B cell (primary cell): ENCODE data around the gene APLP1. TPM values are rescaled to one million over a fixed set of nuclear protein-coding genes. Genes with fewer than 3 reads are reported as not detected.
"Not testable (repeated sequence)": the region's sequence is repeated elsewhere in the genome, so short reads cannot be mapped to it uniquely, and the experiment has no call there.

Source experiments
- ATAC-seq: fragments of 200-7000 bp; cut with Tn5 transposase; one replicate; pipeline ENCODE4 v1.10.0; 2021; ENCODE audit warnings: low read depth, mild to moderate bottlenecking, moderate number of reproducible peaks, moderate library complexity
- CTCF ChIA-PET: fragments of 350-600 bp; sonication (Branson Sonifier 250); formaldehyde crosslinking; loops from one replicate; lab custom pipeline; 2021; ENCODE audit warnings: antibody characterized with exemption, inconsistent platforms; lab: Charles Lee
- POLR2A ChIA-PET: fragments of 350-600 bp; sonication (Branson Sonifier 250); formaldehyde crosslinking; loops from one replicate; lab custom pipeline; 2021; ENCODE audit warnings: antibody characterized with exemption; lab: Charles Lee
- DNase-seq: peaks from one replicate; pipeline ENCODE4 v3.0.0; 2013
- H2AFZ ChIP-seq: 2 replicates; pipeline ENCODE4 v1.6.1; 2012; ENCODE audit warnings: mild to moderate bottlenecking, low read depth, low read length; ENCODE audit not compliant: insufficient read depth, poor library complexity, severe bottlenecking
- H3K27ac ChIP-seq, 2 donors: 1 replicate in 1 of 2; 2 replicates in 1 of 2; pipeline ENCODE4 v1.5.1; 2012 to 2013; ENCODE audit warnings: low read length in 2 of 2, mild to moderate bottlenecking in 2 of 2, moderate library complexity in 1 of 2
- H3K27me3 ChIP-seq, 4 experiments: fragments of 200-600 bp in 1 of 4; sonication (generic) in 1 of 4; replicated peaks in 1 of 4; 1 replicate in 2 of 4; 2 replicates in 2 of 4; pipeline versions ENCODE4 v1.6.1 to v1.7.0; 2013 to 2016; ENCODE audit warnings: low read length in 3 of 4, mild to moderate bottlenecking in 2 of 4, mixed read lengths in 1 of 4, moderate library complexity in 1 of 4; ENCODE audit not compliant: insufficient read depth in 4 of 4, control insufficient read depth in 3 of 4; ENCODE audit errors: control extremely low read depth in 1 of 4
- H3K36me3 ChIP-seq, 2 experiments: replicated peaks in 1 of 2; 1 replicate in 1 of 2; 2 replicates in 1 of 2; pipeline versions ENCODE4 v1.6.1 to v1.7.1; 2013; ENCODE audit warnings: low read length in 1 of 2; ENCODE audit not compliant: insufficient read depth in 2 of 2, control insufficient read depth in 1 of 2; ENCODE audit errors: control extremely low read depth in 1 of 2, extremely low read depth in 1 of 2
- H3K4me1 ChIP-seq, 2 donors: fragments of 200-600 bp in 1 of 2; sonication (generic) in 1 of 2; 1 replicate in 1 of 2; 2 replicates in 1 of 2; pipeline versions ENCODE4 v1.5.1 to v1.6.1; 2013 to 2017; ENCODE audit warnings: low read length in 2 of 2; ENCODE audit not compliant: control insufficient read depth in 2 of 2, insufficient read depth in 2 of 2
- H3K4me2 ChIP-seq: replicated peaks from 2 replicates; pipeline ENCODE3; 2012; ENCODE audit warnings: mild to moderate bottlenecking, low read depth, low read length; ENCODE audit not compliant: poor library complexity, severe bottlenecking
- H3K4me3 ChIP-seq, 5 experiments: fragments of 200-600 bp in 1 of 5; sonication (generic) in 1 of 5; 1 replicate in 3 of 5; 2 replicates in 2 of 5; pipeline versions ENCODE4 v1.5.1 to v1.7.0; 2011 to 2016; ENCODE audit warnings: low read length in 4 of 5, mild to moderate bottlenecking in 4 of 5, low read depth in 2 of 5, control low read depth in 1 of 5, moderate library complexity in 1 of 5; ENCODE audit not compliant: insufficient read depth in 1 of 5; ENCODE audit errors: control extremely low read depth in 1 of 5, extremely low read depth in 1 of 5
- H3K79me2 ChIP-seq: fragments of 200-600 bp; sonication (generic); one replicate; pipeline ENCODE4 v1.6.0; 2016; ENCODE audit warnings: low read length; ENCODE audit not compliant: control insufficient read depth, insufficient read depth
- H3K9ac ChIP-seq: fragments of 200-600 bp; sonication (generic); 2 replicates; pipeline ENCODE4 v1.6.1; 2017; ENCODE audit warnings: mild to moderate bottlenecking, low read length, moderate library complexity
- H3K9me3 ChIP-seq, 3 donors: one replicate each; pipeline versions ENCODE4 v1.6.1 to v1.7.1; 2013; ENCODE audit warnings: low read length in 2 of 3; ENCODE audit not compliant: control insufficient read depth in 2 of 3, insufficient read depth in 1 of 3; ENCODE audit errors: control extremely low read depth in 1 of 3
- H4K20me1 ChIP-seq: 2 replicates; pipeline ENCODE4 v1.6.0; 2012; ENCODE audit warnings: mild to moderate bottlenecking, low read length; ENCODE audit not compliant: insufficient read depth, control insufficient read depth, poor library complexity, severe bottlenecking
- H3K27ac Mint-ChIP-seq: one replicate; pipeline ENCODE4 v1.8.0; 2021; ENCODE audit warnings: mixed read lengths
- H3K27me3 Mint-ChIP-seq: one replicate; pipeline ENCODE4 v1.8.0; 2021; ENCODE audit warnings: mixed read lengths
- H3K4me1 Mint-ChIP-seq: one replicate; pipeline ENCODE4 v1.8.0; 2021; ENCODE audit warnings: mixed read lengths
- H3K4me3 Mint-ChIP-seq: one replicate; pipeline ENCODE4 v1.8.0; 2021; ENCODE audit warnings: mixed read lengths
- H3K9me3 Mint-ChIP-seq: one replicate; pipeline ENCODE4 v1.8.0; 2022; ENCODE audit warnings: mixed read lengths; ENCODE audit not compliant: insufficient read depth
- CTCF ChIP-seq: fragments of 200-600 bp; IDR thresholded peaks from one replicate; pipeline ENCODE4 v1.8.0; 2022; ENCODE audit warnings: antibody characterized with exemption, mild to moderate bottlenecking
- EZH2 ChIP-seq: IDR thresholded peaks from 2 replicates; pipeline ENCODE4 v1.6.1; 2012; ENCODE audit warnings: borderline replicate concordance, low read depth, mild to moderate bottlenecking, moderate library complexity, low read length; ENCODE audit not compliant: insufficient read depth, poor library complexity, severe bottlenecking
- WGBS: methylation state at CpG from one replicate; pipeline ENCODE4 v1.1.5; 2013; ENCODE audit warnings: missing lambda C conversion rate; ENCODE audit not compliant: insufficient coverage; 5-methylcytosine and 5-hydroxymethylcytosine counted together
- intact Hi-C: fragments of 100-400 bp; cut with micrococcal nuclease; formaldehyde crosslinking; loops from one replicate; pipeline ENCODE4 v1.10.0; 2022
- polyA plus RNA-seq: library from polyadenylated mRNA; depleted of rRNA; stranded (reverse); fragments of >200 nt; gene quantifications from 2 replicates; pipeline ENCODE4 v1.2.3, GENCODE V29; 2012
- total RNA-seq, 2 donors: library from RNA; stranded (reverse); fragments of 120-200 nt in 1 of 2; gene quantifications; 1 replicate in 1 of 2; 2 replicates in 1 of 2; pipeline versions ENCODE4 v1.2.3 to v1.2.4, GENCODE V29; 2013 to 2022

Gene APLP1
- total and polyA plus RNA-seq, 2 donors (not counting 1 experiment from before 2014, with no cell fraction given): 0.06 TPM; not detected in 1

GRCh38 chr19:35890113-35890650, 21.8 kb downstream of the APLP1 start:
- ChIA-PET POLR2A (interaction anchor here (1.1 kb wide), 1 partner anchor 51 kb away, joined by 4 read pairs; no protein-coding TSS in a partner anchor), CTCF (interaction anchor here (1.0 to 1.2 kb wide), 2 partner anchors 41 to 42 kb away, joined by 3 to 4 read pairs; no protein-coding TSS in a partner anchor)
- DNase-seq (no peak), ATAC-seq (no peak)
- Mint-ChIP-seq H3K27me3 (no peaks in the 10 kb centered on the region), H3K9me3 (no peaks in the 10 kb centered on the region), H3K4me3 (no peak overlapping the region), H3K27ac (peak overlapping the region; percentile 37), H3K4me1 (peaks cover 12% of the 10 kb centered on the region)
- no peak for TF ChIP-seq CTCF
- TF ChIP-seq EZH2: no peak
- no peaks in the 10 kb centered on the region for H3K4me1 ChIP-seq
- no peak overlapping the region for H2AFZ ChIP-seq
- no peak overlapping the region for H3K27ac ChIP-seq
- no peak overlapping the region for H3K4me2 ChIP-seq
- H3K27me3 ChIP-seq: no peaks in the 10 kb centered on the region
- no peak overlapping the region for H3K9ac ChIP-seq
- H3K36me3 ChIP-seq: peaks cover 12 to 81% of the 10 kb centered on the region in 2 experiments
- intact Hi-C loops: no loop called here
- H3K4me3 ChIP-seq: no peak overlapping the region
- H3K9me3 ChIP-seq: no peaks in the 10 kb centered on the region
- peaks cover 11% of the 10 kb centered on the region for H3K79me2 ChIP-seq
- peaks cover 85% of the 10 kb centered on the region for H4K20me1 ChIP-seq
- 95% methylated on average over 9 of the region's 13 CpGs for WGBS

- CTCF ChIA-PET: interaction anchor here (1.1 to 1.4 kb wide), 2 partner anchors 9 to 11 kb away, joined by 3 to 6 read pairs; no protein-coding TSS in a partner anchor
- H3K79me2 ChIP-seq: peaks cover 19% of the 10 kb centered on the region
Observed at GRCh38 chr19:35891819-35892218, 23.4 kb downstream of the APLP1 start.

More at GRCh38 chr19:35891819-35892218, 23.4 kb downstream of the APLP1 start:
- H3K27ac Mint-ChIP-seq, H3K4me1 ChIP-seq, H3K27ac ChIP-seq, H3K27me3 Mint-ChIP-seq, intact Hi-C loops, H3K9me3 ChIP-seq, ATAC-seq, H3K27me3 ChIP-seq, H2AFZ ChIP-seq, DNase-seq, H3K4me3 ChIP-seq, H3K9me3 Mint-ChIP-seq, H3K9ac ChIP-seq, H3K4me3 Mint-ChIP-seq, H3K4me2 ChIP-seq: not testable (repeated sequence)
- peaks cover 19% of the 10 kb centered on the region for H3K4me1 Mint-ChIP-seq
- peaks cover 93% of the 10 kb centered on the region for H4K20me1 ChIP-seq
- peaks cover 13 to 91% of the 10 kb centered on the region in 2 experiments for H3K36me3 ChIP-seq
- POLR2A ChIA-PET: interaction anchor here (0.6 kb wide), 1 partner anchor 23 kb away, joined by 3 read pairs; no protein-coding TSS in a partner anchor
- 100% methylated on average over 1 of the region's 3 CpGs for WGBS
